Large intestine (tissue), 3 donors: ENCODE measurements around the gene TTC28. TPM values are rescaled to one million over a fixed set of nuclear protein-coding genes. Genes with fewer than 3 reads are reported as not detected.
"Not testable (repeated sequence)": the region's sequence is repeated elsewhere in the genome, so short reads cannot be mapped to it uniquely, and the experiment has no call there.

Source experiments
- DNase-seq, 2 donors: peaks; one replicate each; pipeline versions ENCODE4 v3.0.0 to v3.0.0-alpha.2; 2013
- H3K27ac ChIP-seq: one replicate; pipeline ENCODE4 v1.5.1; 2013; ENCODE audit warnings: low read length
- H3K27me3 ChIP-seq: 2 replicates; pipeline ENCODE4 v1.6.1; 2013; ENCODE audit warnings: low read length; ENCODE audit not compliant: control insufficient read depth, insufficient read depth
- H3K36me3 ChIP-seq: 2 replicates; pipeline ENCODE4 v1.6.1; 2013; ENCODE audit warnings: low read length; ENCODE audit not compliant: control insufficient read depth, insufficient read depth
- H3K4me1 ChIP-seq: one replicate; pipeline ENCODE4 v1.6.1; 2013; ENCODE audit warnings: low read length; ENCODE audit not compliant: control insufficient read depth, insufficient read depth
- H3K4me3 ChIP-seq: one replicate; pipeline ENCODE4 v1.5.1; 2013; ENCODE audit warnings: low read length
- H3K9me3 ChIP-seq: one replicate; pipeline ENCODE4 v1.6.1; 2013; ENCODE audit warnings: mild to moderate bottlenecking, low read depth, low read length, moderate library complexity; ENCODE audit not compliant: control insufficient read depth
- WGBS: methylation state at CpG from one replicate; pipeline ENCODE4 v1.1.5; 2013; ENCODE audit warnings: low lambda C conversion rate; ENCODE audit not compliant: insufficient coverage; 5-methylcytosine and 5-hydroxymethylcytosine counted together
- polyA plus RNA-seq: library from polyadenylated mRNA; unstranded; fragments of 120-200 nt; gene quantifications from one replicate; pipeline ENCODE4 v1.2.1, GENCODE V29; 2013

TTC28 gene
- polyA plus RNA-seq, 1 donor: 25.5 TPM

DNA sequence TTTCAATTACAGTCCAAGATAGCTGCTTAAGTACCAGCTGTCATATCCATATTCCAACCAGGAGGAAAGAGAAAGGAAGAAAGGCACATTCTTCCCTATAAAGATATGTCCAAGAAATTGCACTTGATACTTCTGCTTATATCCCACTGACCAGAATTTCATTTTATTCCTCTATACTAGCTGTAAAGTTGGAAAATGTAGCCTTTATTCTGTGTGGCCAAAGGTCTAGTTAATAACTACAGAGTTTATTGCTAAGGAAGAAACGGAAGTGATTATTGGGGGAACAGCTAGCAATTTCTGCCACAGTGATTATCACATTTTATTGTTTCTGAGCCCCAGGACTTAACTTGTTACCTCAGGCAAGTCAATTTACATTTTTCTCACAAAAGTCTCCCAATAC is 213.8 kb downstream of the TTC28 start:
- H3K27me3 ChIP-seq: no peaks in the 10 kb centered on the region
- H3K9me3 ChIP-seq: no peaks in the 10 kb centered on the region
- H3K4me1 ChIP-seq: peaks cover 17% of the 10 kb centered on the region
- H3K36me3 ChIP-seq: no peaks in the 10 kb centered on the region
- peak in 1 of 2 donors; percentile 65 for DNase-seq
- H3K4me3 ChIP-seq: no peak overlapping the region
- no CpG with 5 or more reads among the region's 1 CpG for WGBS
- peak overlapping the region; percentile 58 for H3K27ac ChIP-seq

DNA sequence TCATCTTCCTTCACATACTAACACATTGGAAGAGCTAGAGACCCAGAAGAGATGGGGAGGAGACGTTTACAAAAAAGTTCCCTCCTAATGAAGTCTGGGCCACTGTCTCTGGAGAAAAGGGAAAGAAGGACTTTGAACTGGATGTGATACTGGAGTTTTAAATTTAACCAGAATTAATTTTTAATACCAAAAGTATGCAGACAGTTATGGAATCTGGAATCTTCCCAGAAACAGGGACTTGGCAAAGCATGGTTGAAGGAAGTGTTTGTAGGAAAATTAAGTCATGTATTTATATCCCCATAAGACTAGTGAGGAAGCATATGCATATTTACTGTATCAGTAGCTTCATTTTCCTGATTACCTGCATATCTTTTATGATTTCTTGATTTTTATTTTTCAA is 215.5 kb downstream of the TTC28 start:
- no CpG with 5 or more reads among the region's 1 CpG for WGBS
- H3K27me3 ChIP-seq: no peaks in the 10 kb centered on the region
- no peak overlapping the region for H3K4me3 ChIP-seq
- H3K4me1 ChIP-seq: peaks cover 17% of the 10 kb centered on the region
- H3K36me3 ChIP-seq: no peaks in the 10 kb centered on the region
- DNase-seq: peak in 1 of 2 donors; percentile 50
- H3K9me3 ChIP-seq: no peaks in the 10 kb centered on the region
- H3K27ac ChIP-seq: no peak overlapping the region

GRCh38 chr22:28463408-28463807 is 216.2 kb downstream of the TTC28 start:
- not testable (repeated sequence) for DNase-seq, H3K27me3 ChIP-seq, H3K36me3 ChIP-seq, H3K27ac ChIP-seq, H3K4me3 ChIP-seq, H3K9me3 ChIP-seq
- WGBS: no CpG with 5 or more reads among the region's 1 CpG
- peaks cover 17% of the 10 kb centered on the region for H3K4me1 ChIP-seq

GRCh38 chr22:28462901-28463300 is 216.7 kb downstream of the TTC28 start:
- Histone ChIP-seq H3K36me3 (no peaks in the 10 kb centered on the region), H3K4me1 (peaks cover 17% of the 10 kb centered on the region), H3K4me3 (no peak overlapping the region), H3K9me3 (no peaks in the 10 kb centered on the region), H3K27me3 (no peaks in the 10 kb centered on the region), H3K27ac (no peak overlapping the region)
- DNase-seq: no peak
- no CpG with 5 or more reads among the region's 2 CpGs for WGBS

DNA sequence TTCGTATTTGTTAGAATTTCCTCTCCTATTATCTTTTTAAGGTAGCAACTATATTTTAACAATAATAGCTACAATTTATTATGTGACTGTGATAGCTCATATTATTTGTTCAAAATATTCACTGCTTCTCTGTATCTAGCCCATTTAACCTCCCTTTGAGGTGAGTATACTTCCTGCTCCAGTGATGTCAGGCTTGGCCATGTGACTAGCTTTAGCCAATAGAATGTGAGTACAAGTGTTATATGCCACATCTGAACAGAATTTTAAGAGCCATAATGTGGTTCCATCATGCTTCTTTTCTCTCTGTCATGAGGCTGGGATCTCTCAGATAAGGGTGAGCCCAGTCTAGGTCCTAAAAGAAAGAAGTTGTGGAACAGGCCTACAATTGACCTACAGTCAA is 217.6 kb downstream of the TTC28 start:
- WGBS: 100% methylated on average over 1 of the region's 1 CpG
- peaks cover 17% of the 10 kb centered on the region for H3K4me1 ChIP-seq
- no peaks in the 10 kb centered on the region for H3K9me3 ChIP-seq
- no peak for DNase-seq
- H3K36me3 ChIP-seq: no peaks in the 10 kb centered on the region
- H3K4me3 ChIP-seq: no peak overlapping the region
- no peaks in the 10 kb centered on the region for H3K27me3 ChIP-seq
- no peak overlapping the region for H3K27ac ChIP-seq

GRCh38 chr22:28454431-28455064 is 225.1 kb downstream of the TTC28 start:
- no peak for DNase-seq
- no peaks in the 10 kb centered on the region for H3K27me3 ChIP-seq
- H3K4me1 ChIP-seq: no peaks in the 10 kb centered on the region
- WGBS: 100% methylated on average over 1 of the region's 1 CpG
- H3K4me3 ChIP-seq: no peak overlapping the region
- H3K27ac ChIP-seq: no peak overlapping the region
- peaks cover 2% of the 10 kb centered on the region for H3K9me3 ChIP-seq
- H3K36me3 ChIP-seq: no peaks in the 10 kb centered on the region

- Histone ChIP-seq H3K36me3 (no peaks in the 10 kb centered on the region), H3K27me3 (no peaks in the 10 kb centered on the region), H3K27ac (no peak overlapping the region), H3K9me3 (peaks cover 2% of the 10 kb centered on the region), H3K4me1 (peaks cover 8% of the 10 kb centered on the region), H3K4me3 (no peak overlapping the region)
- no CpG with 5 or more reads among the region's 1 CpG for WGBS
- DNase-seq: no peak
These were observed 229.5 kb downstream of the TTC28 start for GRCh38 chr22:28450109-28450508.

DNA sequence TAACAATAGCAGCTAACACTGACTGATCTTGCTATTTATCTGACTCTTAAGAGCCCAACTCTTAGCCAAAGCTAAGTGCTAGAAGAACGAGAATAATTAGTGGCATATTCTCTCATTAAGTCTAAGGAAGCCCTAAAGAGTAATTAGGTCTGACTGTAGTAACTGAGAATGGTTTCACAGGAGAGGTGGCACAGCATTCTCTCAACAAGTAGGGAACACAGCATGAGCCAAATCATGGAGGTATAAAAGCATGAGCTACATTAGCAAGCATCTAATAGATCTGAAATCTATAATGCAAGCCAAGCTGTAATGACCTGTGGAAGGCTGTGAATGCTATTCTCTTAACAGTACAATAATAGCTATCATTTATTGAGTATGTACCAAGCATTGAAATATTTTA is 230.6 kb downstream of the TTC28 start:
- Histone ChIP-seq H3K36me3 (no peaks in the 10 kb centered on the region), H3K9me3 (peaks cover 2% of the 10 kb centered on the region), H3K27ac (no peak overlapping the region), H3K4me1 (peaks cover 8% of the 10 kb centered on the region), H3K27me3 (no peaks in the 10 kb centered on the region), H3K4me3 (no peak overlapping the region)
- no peak for DNase-seq
- no CpG with 5 or more reads among the region's 1 CpG for WGBS

DNA sequence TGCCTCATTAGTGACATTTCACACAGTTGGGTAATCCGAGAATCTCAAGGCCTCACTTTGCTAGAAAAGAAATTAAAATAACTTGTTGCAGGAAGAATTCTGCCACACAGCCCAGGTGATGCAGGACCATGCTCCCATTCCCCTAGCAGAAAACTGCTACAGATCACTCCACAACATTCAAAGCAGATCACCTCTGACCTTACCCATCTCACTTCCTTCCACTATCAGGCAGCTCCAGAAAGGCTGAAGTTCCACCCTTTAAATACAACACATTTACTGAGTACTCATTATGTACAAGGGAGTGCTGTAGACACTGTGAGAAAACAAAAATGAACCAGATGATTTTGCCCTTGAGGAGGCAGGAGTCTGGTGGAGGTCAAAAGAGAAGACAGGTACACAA is 231.0 kb downstream of the TTC28 start:
- WGBS: no CpG with 5 or more reads among the region's 1 CpG
- Histone ChIP-seq H3K27ac (no peak overlapping the region), H3K4me1 (peaks cover 8% of the 10 kb centered on the region), H3K9me3 (peaks cover 2% of the 10 kb centered on the region), H3K36me3 (no peaks in the 10 kb centered on the region), H3K27me3 (no peaks in the 10 kb centered on the region), H3K4me3 (no peak overlapping the region)
- peak in 1 of 2 donors; percentile 10 for DNase-seq

DNA sequence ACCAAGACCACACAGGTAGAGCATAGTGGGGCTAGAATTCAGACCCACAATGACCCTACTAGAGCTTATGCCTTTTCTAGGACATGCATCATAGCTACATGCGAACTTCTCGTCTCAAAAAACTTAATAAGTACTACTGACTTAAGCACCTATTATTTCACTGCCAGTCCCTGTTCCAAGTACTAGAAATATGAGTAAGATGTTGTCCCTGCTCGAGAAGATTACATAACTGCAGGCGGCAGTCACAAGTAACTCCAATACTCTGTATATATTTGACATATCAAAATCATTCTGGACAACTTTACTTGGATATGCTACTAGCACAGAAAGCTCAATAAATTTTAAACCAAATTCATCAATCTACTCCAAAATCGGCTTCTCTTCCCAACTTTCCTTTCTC is 235.0 kb downstream of the TTC28 start:
- Histone ChIP-seq H3K27ac (no peak overlapping the region), H3K27me3 (no peaks in the 10 kb centered on the region), H3K9me3 (no peaks in the 10 kb centered on the region), H3K4me1 (peaks cover 14% of the 10 kb centered on the region), H3K36me3 (no peaks in the 10 kb centered on the region), H3K4me3 (no peak overlapping the region)
- no peak for DNase-seq
- 100% methylated on average over 1 of the region's 5 CpGs for WGBS

GRCh38 chr22:28443526-28443876 is 236.1 kb downstream of the TTC28 start:
- Histone ChIP-seq H3K9me3 (no peaks in the 10 kb centered on the region), H3K4me3 (peak overlapping the region; percentile 72), H3K27me3 (no peaks in the 10 kb centered on the region), H3K36me3 (no peaks in the 10 kb centered on the region), H3K27ac (peak overlapping the region; percentile 82), H3K4me1 (peaks cover 10% of the 10 kb centered on the region)
- 25% methylated on average over 1 of the region's 5 CpGs for WGBS
- DNase-seq: peak; percentile 67 to 83
